GM18951 (cell line): ENCODE data around the gene HOOK1.
"Not testable (repeated sequence)": the region's sequence is repeated elsewhere in the genome, so short reads cannot be mapped to it uniquely, and the experiment has no call there.

Source experiments
- POLR2A ChIP-seq: IDR thresholded peaks from 4 replicates; pipeline ENCODE4 v1.6.1; 2011; ENCODE audit warnings: mild to moderate bottlenecking; ENCODE audit not compliant: insufficient read length, insufficient read depth; ENCODE audit errors: extremely low read depth
- in situ Hi-C: fragments of 300-500 bp; cut with MboI; formaldehyde crosslinking; loops from one replicate; pipeline ENCODE4 v1.12.0; 2022; ENCODE audit warnings: low sequenced_read_pairs, mixed read lengths, inconsistent platforms; ENCODE audit not compliant: unreplicated experiment

HOOK1 gene

DNA sequence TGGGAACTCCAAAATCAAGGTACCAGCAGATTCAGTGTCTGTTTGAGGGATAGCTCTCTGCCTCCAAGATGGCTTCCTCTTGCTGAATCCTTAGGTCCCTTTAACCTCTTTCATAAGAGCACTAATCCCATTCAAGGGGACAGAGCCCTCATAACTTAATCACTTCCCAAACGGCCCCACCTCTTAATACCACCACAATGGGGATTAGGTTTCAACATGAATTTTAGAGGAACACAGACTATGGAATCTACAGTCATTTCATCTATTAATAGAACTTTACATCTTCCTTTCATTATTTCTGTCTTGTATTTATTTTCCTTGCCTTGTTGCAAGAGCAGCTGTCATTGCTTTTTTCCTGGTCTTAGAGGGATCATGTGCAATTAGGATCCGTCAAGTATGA, 30.3 kb downstream of the HOOK1 start:
- in situ Hi-C loops, result no loop called here
- no peak for TF ChIP-seq POLR2A

DNA sequence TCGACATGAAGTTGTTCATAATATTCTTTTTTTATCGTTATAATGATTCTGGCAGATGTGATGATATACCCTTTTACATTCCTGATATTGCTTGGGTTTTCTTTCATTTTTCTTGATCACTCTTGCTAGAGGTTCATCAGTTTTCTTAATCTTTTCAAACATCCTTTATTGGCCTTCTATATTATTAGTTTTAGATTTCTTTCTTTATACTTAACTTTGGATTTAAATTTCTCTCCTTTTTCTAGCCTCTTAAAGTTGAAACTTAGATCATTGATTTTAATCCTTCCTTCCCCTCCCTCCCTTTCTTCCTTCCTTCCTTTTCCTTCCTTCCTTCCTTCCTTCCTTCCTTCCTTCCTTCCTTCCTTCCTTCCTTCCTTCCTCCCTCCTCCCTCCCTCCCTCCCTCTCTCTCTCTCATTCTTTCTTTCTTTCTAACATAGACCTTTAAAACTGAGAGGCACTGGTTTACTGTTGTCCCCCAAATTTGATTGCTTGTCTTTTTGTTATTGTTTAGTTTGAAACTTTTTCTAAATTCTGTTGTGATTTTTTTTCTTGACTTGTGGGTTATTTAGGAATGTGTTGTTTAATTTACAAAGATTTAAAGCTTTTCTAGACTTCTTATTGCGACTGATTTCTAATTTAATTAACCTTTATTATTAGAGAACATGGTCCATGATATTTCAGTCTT, 31.6 kb downstream of the HOOK1 start:
- in situ Hi-C loops, result no loop called here
- no peak for TF ChIP-seq POLR2A

DNA sequence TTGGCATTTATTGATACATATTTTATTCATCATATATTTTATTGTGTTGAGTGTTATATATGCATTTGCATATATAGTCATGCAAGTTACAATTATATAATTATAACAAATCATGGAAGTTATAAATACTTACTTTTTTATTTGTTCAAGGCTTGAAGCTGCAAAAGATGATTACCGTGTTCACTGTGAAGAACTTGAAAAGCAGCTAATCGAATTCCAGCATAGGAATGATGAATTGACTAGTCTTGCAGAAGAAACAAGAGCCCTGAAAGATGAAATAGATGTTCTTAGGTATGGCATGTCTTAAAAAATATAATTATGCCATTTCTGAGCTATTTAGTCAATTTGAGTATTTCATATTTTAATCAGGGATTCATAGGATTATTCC, 32.1 kb downstream of the HOOK1 start:
- in situ Hi-C loops, result no loop called here
- no peak for TF ChIP-seq POLR2A

DNA sequence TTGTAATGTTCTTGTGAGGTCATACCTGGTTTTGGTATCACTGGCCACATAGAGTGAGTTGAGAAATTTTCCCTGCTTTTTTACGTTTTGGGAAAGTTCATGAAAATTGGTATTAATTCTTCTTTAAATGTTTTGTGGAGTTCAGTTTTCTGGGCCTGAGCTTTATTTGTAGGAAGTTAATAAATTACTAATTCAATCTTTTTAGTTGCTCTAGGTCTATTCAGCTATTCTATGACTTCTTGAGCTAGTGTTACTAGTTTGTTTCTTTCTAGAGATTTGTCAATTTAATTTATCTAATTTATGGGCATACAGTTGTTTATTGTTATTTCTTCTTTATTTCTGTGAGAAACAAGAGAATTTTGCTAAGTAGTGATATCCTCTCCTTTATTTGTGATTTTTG, 37.4 kb downstream of the HOOK1 start:
- in situ Hi-C loops, result no loop called here
- TF ChIP-seq POLR2A, result no peak

DNA sequence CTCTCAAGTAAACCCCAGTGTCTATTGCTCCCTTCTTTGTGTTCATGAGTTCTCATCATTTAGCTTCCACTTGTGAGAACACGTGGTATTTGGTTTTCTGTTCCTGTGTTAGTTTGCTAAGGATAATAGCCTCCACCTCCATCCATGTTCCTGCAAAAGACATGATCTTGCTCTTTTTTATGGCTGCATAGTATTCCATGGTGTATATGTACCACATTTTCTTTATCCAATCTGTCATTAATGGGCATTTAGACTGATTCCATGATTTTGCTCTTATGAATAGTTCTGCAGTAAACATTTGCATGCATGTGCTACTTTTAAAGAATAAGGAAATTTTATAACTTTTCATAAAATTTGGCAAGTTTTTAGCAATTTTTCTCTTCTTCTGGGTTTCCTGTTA, 40.5 kb downstream of the HOOK1 start:
- in situ Hi-C loops, result not testable (repeated sequence)

DNA sequence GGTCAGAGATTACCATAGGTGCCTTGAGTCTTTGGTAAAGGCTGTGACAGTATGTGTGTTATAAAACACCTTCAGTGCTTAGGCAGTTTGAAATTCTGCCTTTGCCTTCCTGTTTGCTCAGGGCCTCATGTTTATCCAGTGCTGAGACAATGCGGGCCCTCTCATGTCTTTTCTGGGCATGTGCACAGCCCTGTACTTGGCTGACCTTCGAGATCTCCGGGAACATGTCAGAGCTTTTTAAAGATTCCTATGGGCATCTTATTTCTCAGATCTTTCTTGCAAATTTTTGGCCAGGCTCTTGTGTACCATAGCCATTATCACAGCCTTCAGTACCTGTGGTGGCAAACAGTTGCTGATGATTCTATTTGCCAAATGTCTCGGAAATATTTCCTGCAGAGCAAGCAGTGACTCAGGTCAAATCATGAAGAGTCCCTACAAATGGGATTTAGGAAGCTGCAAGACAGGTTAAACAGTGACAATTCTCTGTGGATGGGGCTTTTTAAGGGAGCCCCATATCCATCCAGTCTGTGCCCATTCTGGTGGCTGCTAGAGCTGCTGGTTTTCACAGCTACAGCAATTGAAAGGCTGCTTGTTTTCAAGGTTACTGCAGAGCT, 42.1 kb downstream of the HOOK1 start:
- TF ChIP-seq POLR2A, result no peak
- in situ Hi-C loops, result no loop called here

DNA sequence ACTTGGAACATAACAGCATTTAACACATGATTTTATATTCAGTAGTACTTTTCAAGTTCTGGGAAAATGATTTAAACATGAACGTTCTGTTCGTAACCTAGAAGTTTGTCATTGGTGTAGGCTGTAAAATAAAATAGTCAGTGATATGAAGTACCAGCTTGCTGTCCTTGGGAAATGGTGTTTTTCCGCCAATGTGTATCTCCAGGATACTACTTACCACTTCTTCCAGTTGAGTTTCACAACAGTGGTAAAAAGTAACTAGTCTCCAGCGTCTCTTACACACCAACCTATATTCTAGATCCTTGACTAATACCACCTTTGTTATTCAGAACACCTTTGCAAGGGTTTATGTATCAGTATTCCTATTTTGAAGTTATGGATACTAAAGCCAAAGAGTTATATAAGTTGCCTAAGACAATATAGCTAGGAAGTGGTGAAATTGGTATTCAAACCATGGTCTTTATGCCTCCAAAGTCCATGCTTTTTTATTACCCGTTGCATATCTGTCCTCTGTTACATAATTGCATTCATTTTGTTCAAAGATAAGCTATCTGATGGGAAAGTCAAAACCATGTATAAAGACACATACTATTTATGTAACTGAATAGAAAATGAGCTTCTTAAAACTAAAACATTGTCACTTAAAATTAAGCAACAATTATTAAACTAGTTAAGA, 43.1 kb downstream of the HOOK1 start:
- no peak for TF ChIP-seq POLR2A
- in situ Hi-C loops, result no loop called here

DNA sequence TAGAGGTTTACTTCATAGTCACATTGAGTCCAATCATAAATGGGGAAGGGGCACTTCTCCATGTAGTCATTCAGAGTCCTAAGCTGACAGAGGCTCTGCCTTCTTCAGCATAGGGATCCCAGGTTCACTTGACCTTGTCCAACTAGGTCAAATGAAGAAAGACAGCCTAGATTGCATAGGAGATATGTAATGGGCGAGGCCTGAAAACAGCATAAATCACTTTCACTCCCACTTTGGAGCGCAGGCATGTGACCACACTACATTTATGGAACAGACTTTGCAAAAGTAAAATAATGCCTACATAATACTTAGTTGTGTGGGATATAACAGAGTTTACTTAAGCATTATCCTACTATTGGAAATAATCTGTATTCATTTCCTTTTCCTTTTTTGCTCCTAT, 51.7 kb downstream of the HOOK1 start:
- in situ Hi-C loops, result no loop called here
- TF ChIP-seq POLR2A, result no peak

DNA sequence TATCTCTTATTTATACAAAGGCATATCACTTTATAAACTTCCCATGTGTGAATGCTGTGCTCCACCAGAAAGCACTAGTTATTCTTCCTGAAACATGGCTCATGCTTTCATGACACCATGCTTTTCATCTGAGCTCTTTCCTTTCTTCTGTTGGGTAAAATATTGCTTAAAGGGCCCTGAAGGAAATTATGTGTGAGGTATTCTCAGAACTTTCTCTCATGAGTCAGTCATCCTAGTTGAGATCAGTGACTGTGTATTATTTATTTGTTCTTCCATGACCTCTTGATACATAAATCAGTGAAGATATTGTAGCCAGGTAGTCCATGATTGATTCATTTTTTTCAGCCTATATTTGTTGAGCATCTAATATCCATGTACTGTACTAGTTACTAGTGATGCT, 57.0 kb downstream of the HOOK1 start:
- no peak for TF ChIP-seq POLR2A
- in situ Hi-C loops, result no loop called here

DNA sequence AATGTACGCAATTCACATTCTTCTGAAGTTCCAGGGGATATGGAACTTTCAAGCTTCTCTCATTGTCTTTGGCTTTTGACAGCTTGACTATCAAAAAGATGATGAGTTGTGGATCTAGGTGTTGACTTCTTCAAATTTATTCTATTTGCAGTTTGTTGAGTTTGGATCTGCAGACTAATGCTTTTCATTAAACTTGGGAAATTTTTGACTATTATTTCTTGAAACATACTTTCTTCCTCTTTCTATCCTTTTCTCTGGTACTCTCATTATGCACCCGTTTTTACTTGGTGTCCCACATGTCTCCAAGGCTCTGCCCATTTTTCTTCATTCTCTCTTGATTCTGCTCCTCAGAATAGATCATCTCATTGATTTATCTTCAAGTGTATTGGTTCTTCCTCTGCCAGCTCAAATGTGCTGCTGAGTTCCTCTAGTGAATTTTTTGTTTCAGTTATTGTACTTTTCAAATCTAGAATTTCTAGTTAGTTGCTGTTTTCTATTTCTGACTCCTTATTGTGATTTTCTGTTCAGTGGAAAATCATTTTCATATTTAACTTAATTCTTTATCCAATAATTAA, 62.4 kb downstream of the HOOK1 start:
- TF ChIP-seq POLR2A, result no peak
- in situ Hi-C loops, result no loop called here

DNA sequence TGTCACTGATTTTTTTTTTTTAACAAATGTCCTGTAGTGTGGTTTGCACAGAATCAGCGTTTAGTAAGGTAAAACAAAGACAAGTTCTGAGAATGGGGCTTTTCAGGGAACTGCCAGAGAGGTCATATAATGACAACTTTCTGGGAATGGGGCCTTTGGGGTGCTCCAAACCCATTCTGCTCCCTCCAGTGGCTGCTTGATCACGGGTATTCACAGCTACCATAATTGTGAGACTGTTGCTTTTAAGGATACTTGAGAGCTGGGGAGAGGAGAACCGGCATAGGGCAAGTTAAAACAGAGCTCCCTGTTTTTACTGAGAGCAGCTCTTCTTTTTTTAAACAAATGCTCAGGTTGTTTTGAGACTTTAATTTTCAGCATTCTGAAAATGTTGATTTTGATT, 63.6 kb downstream of the HOOK1 start:
- no peak for TF ChIP-seq POLR2A
- in situ Hi-C loops, result no loop called here

DNA sequence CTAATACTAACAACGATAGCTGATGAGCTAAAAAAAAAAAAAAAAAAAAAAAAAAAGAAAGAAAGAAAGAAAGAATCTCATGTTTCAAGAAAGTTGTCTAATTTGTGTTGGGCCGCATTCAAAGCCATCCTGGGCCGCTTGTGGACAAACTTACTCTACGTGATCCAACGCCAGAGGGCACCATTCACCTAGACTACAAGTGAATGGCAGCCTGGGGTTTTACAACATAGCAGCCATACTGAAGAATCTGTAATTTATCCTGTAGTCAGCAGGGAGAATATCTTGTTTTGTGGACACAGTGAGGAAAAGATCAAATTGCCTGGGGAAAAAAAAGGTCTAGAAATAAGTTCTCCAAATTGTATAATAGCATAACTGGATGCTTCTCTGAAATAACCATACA, 64.8 kb downstream of the HOOK1 start:
- in situ Hi-C loops, result no loop called here
- TF ChIP-seq POLR2A, result no peak

DNA sequence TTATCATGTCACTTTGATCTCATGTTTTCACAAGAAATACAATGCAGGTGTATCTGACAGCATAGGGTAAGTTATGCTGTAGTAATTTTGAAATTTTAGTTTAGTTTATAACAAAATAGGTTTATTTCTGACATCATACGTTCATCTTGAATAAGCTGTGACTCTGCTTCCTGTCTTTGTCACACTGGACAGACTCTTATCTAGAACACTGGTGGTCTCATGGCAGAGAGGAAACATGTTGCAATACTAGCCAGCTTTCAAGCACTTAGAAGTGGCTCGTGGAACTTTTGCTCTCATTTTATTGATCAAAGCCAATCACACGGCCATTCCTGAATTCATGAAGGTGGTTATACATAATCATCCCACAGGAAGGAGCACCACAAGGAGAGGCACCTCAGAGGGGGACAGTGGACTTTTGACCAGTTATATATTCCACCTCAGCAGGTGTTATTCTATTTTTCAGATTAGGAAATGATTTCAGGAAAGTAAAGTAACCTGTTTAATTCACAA, 65.3 kb downstream of the HOOK1 start:
- TF ChIP-seq POLR2A, result no peak
- in situ Hi-C loops, result no loop called here

DNA sequence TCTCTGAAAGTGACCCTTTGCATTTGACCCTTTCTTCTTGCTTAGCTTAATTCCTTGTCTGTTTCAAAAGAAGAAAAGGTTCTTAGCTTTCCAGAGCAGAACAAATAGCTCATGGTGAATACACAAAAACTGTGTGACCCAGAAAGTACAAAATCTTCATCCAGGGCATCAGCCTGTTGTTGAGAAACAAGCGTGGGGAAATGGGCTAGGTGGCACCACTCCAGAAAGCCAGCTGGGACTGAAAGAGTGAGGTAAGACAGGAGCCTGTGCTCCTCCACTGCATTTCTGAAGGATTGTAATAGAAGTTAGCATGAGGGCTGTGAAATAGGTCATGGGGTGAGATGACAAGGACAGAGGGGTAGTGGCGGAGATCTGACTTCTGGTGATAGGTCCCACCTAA, 66.0 kb downstream of the HOOK1 start:
- in situ Hi-C loops, result no loop called here
- TF ChIP-seq POLR2A, result no peak

DNA sequence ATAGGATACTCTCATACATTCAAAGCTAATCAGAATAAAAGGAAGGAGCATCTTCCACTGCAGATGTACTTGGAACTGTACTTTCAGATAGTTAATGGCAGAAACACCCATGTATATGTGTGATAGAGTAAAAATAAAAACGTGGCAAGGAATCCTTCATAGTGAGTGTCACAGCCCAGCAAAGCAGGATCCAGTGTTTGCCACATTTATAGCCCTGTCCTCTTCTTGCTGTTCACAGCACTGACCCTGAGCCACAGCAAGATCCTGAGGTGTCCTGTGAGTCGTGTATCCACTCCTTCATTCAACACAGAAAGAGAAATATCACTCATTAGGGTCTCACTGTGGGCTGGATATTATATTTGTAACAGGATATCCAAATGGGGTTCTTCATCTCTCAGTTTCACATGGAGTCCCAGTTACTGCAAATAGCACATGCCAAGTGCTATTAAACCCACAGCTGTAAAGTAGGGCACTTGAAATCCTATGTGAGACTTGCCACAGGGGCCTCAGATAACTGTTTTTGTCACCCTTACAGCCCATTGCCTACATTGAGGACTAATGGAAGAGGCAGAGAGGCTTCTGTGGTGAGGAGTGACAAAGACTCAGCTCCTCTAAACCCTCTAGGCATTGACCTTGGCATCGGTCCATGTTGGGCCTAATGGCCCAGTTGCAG, 70.5 kb downstream of the HOOK1 start:
- no peak for TF ChIP-seq POLR2A
- in situ Hi-C loops, result no loop called here
